NCI-H774 (cell line): ENCODE measurements around the gene NR2F6.
"Not testable (repeated sequence)": the region's sequence is repeated elsewhere in the genome, so short reads cannot be mapped to it uniquely, and the experiment has no call there.

Experiments
- DNase-seq: peaks from one replicate; lab custom pipeline; 2025; lab: John Stamatoyannopoulos, UW

The NR2F6 gene

DNA sequence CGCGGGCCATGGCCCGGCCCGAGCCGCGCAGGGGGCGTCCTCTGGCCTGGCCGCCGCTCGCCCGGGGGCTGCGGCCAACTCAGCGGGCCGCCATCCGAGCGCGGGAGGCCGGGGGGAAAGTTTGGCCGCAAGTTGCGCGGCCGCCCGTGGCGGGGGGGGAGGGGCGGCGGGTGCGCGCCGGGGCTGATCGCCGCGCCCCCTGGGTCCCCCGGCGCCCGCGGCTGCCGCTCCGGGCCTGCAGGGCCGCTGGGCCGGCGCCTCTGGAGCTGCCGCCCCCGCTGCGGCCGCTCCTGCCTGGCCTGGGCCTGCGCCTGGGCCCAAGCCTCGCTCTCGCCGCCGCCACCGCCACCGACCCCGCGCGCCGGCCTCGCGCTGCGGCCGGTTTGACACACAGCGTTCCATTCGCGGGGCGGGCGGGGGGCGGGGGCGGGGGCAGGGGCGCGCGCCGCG lies at the start of gene NR2F6:
Gene NR2F6, minus strand, starts transcription at position 385 of the 450 bp plus-strand sequence. CDS start 699 bp downstream, outside the sequence.
- DNase-seq = no peak

DNA sequence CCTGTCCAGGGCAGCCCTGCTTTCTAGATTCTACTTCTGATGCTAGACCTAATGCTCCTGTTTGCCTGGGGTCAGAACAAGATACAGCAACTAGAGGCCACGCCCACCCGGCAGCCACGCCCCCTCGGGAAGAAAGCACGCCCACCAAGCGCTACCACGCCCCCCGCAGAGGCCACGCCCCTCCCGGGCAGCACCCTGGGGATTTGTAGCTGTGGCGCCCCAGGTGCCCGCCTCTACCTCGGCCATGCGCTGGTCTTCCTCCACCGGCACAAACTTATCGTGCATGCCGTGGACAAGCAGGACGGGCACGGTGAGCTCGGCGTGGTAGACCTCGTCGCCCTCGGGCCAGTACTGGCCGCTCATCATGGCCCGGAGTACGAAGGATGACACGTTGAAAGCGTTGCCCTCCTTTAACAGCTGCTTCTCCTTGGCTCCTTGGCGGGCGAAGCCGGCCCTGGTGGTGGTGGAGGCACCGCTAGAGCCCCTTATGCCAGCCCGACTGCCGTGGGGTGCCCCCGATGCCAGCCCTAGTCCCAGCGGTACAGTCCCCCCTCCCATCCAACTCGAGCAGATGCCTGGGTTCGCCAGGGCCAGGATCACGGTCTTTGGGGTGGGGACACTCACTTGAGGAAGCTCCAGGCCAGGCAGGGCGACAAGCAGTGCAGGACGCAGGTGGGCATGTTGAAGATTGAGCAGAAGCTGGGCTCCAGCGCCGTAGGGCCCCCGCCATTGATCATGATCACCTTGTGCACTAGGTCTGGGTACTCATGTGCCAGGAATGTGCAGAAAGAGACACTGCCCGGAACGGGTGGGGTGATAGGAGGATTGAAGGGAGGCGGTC lies 48.6 kb upstream of the NR2F6 start:
- DNase-seq = no peak

DNA sequence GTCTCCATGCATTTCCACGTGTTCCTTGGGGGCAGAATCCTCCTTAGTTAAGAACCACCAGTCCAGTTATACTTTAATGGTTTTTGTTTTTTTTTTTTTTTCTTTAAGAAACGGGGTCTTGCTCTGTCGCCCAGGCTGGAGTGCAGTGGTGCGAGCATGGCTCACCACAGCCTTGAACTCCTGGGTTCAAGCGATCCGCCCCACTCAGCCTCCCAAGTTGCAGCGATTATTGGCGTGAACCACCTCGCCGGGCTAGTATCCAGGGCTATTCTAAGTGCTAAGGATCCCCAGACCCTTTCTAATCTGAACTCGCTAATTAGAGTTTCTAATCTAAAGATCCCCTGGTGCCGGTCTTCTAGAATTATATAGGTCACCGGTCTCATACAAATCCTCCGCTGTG lies 47.9 kb upstream of the NR2F6 start:
- DNase-seq = no peak

DNA sequence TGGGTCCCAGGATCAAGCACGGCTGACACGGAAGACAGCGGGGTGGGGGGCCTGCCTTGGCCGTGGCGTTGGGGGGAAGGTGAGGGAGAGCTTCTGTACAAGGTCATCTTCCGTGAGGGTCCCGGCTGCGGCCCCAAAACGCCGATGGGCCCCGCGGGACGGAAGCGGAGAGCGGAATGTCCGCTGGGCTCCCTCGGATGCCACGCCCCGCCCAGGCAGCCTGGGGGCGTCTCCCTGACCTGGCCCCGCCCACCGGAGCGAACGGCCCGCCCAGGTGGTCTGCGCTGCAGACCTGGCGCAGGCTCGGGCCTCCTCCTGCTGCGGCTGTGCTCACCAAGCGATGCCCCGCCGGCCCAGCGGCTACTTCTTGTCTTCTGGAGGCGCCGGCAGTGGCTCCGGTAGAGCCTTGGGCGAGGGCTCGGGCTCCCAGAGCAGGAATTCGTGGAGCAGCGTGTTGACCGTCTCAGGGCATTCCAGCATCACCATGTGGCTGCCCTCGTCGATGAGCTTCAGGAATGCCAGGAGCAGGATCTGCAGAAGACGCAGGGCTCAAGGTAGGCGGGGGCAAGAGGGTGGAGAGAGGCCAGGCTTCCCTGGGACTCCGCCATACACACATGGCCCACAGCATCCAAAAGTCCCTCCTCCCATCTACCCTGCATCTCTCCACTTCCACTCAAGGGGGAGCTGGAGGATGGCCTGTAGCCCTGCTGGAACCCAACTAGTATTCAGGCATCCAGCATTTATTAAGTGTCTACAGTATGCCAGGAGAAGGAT lies 46.8 kb upstream of the NR2F6 start:
- DNase-seq = no peak

DNA sequence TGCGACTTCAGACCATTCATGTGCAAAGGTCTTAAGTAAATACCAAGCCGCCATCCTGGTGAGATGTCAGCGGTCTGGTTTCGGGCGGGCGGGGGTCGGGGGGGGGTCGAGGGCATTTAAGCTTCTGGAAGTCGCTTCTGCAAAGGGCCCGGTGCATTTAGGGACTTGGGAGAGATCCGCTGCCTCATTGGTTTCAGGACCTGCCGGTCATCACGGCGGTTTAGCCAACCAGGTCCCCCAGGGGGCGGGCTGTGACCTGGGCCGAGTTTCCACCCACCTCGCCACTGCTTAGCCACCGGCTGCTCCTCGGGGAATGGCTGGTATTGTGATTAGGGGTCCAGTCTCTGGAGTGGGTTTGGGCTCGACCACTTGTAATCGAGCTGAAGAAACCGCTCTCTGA lies 43.8 kb upstream of the NR2F6 start:
- DNase-seq = no peak

DNA sequence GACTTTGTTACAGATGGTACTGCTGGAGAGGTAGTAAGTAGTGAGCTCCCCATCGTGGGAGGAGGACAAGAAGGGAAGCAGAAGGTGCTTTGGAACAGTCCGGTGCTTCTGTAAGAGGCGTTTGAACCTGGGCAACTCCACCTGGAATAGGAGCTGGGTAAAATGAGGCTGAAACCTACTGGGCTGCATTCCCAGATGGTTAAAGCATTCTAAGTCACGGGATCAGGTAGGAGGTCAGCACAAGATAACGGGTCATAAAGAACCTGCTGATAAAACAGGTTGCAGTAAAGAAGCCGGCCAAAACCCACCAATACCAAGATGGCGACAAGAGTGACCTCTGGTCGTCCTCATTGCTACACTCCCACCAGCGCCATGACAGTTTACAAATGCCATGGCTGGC lies 41.0 kb upstream of the NR2F6 start:
- no peak for DNase-seq

DNA sequence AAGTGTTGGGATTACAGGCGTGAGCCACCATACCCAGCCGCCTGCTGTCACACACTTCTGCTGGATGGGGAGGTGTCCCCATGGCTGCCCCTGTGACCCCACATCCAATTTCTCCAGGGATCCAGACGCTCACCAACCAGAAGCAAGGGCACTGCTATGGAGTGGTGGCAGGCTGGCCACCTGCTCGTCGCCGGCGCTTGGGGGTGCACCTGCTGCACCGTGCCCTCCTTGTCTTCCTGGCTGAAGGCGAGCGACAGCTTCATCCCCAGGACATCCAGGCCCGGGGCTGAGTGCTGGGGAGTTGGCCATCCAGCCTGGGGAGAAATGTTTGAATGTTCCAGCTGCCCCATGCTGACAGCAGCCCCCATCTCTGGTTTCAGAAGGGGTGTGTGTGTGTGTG lies 40.5 kb upstream of the NR2F6 start:
- DNase-seq = no peak

DNA sequence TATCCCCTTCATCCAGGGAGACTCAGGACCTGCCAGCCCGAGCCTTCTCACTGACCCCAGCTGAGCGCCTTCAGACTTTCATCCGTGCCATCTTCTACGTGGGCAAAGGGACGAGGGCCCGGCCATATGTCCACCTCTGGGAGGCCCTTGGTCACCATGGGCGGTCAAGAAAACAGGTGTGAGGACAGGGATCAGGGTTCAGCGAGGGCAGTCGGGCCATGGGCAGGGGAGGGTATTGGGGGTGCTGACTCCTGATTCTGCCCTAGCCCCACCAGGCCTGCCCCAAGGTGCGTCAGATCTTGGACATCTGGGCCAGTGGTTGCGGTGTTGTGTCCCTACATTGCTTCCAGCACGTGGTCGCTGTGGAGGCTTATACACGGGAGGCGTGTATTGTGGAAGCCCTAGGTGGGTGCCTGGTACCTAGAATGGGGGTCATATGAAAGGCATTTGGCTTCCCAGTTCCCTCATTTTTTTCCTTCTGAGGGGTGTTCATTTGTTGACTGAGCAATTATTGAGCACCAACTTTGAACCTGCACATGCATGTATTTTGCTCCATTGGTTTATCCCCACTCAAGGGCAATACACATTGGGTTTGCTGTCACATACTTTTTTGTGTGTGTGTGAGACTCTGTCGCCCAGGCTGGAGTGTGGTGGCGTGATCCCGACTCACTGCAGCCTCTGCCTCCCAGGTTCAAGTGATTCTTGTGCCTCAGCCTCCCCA lies 39.9 kb upstream of the NR2F6 start:
- no peak for DNase-seq

DNA sequence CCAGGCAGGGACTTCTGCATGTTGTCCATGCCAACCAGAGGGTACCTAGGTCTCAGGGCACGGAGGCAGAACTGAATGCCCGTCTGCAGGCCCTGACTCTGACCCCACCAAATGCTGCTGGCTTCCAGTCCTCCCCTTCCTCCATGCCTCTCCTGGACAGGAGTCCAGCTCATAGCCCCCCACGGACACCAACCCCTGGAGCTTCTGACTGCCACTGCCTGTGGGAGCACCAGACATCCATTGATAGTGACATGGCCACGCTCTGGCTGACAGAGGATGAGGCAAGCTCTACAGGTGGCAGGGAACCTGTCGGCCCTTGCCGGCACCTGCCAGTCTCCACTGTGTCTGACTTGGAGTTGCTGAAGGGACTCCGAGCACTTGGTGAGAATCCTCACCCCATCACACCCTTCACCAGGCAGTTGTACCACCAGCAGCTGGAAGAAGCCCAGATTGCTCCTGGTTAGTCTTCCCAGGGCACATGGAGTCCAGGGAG lies 37.8 kb upstream of the NR2F6 start:
- no peak for DNase-seq

DNA sequence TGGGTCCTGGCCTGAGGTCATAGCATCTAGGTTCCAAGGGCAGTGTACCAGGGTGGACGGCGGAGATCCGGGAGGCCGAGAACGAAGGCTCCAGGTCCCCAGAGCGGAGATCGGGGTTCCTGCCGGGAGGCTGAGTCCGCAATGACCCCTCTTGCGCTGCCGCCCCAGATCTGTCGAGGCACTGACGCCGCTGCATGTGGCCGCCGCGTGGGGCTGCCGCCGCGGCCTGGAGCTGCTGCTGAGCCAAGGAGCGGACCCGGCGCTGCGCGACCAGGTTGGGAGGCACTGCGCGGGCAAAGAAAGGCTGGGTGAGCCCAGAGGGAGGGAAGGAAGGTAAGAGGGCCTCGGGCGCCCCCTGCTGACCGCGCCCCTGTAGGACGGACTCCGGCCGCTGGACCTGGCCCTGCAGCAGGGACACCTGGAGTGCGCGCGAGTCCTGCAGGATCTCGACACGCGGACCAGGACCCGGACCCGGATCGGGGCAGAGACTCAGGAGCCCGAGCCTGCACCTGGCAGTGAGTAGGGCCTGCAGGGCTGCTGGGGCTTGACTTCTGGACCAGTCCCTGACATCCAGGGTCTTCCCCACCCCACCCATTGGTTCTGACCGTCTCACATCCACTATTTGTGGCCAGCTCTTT lies 36.9 kb upstream of the NR2F6 start:
- peak; percentile 75 for DNase-seq

DNA sequence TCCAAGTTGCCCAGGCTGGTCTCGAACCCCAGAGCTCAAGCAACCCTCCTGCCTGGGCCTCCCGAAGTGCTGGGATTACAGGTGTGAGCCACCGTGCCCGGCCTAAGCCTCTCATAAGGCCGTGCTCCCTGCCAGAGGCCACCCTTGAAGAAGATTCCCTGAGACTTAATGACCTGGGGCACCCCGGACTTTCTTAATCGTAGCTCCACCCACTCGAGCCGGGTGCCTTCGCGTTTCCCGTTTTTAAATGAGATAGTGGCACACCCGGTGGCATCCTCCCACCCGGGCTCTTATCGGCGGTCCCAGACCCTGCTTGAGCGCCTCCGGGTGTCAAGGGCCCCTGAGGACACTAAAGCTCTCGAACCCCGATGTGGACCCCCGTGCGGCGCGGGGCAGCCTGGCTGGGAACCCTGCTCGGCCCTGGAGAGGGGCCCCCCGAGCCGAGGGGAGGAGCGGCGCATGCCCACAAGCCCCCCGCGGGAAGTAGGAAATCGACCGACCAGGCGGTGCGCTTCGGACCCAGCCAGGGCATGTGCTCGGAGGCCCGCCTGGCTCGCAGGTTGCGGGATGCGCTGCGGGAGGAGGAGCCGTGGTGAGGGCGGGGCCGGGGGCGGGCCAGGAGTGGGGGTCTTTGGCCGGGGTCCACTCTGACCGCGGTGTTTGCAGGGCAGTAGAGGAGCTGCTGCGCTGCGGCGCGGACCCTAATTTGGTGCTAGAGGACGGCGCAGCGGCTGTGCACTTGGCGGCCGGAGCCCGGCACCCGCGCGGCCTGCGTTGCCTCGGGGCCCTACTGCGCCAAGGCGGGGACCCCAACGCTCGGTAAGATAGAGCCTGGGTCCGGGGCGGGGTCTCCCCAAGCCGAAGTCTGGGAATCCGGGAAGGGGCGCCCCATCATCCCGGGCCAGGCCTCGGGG lies 35.9 kb upstream of the NR2F6 start, which contains the start of gene ANKLE1:
Gene ANKLE1, plus strand, starts transcription at position 511 of the 914 bp plus-strand sequence. Its CDS starts 20 bp downstream, at position 531.
- DNase-seq = no peak

DNA sequence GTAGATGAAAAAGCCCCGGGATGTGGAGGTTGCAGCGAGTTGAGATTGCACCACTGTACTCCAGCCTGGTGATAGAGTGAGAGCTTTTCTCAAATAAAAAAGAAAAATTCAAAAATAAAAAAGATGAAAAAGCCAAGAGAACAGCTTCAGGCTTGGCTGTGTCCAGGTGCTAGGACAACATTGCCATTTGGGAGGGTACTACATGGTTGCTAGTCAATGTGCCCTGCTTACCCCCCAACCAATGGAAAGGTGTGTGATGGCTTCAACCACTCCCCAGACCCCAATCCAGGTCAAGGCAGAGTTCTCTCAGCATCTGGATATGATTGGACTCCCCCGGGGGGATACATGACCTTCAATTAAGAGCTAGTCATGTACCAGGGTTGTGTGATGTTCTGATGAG lies 33.7 kb upstream of the NR2F6 start:
- DNase-seq = no peak

DNA sequence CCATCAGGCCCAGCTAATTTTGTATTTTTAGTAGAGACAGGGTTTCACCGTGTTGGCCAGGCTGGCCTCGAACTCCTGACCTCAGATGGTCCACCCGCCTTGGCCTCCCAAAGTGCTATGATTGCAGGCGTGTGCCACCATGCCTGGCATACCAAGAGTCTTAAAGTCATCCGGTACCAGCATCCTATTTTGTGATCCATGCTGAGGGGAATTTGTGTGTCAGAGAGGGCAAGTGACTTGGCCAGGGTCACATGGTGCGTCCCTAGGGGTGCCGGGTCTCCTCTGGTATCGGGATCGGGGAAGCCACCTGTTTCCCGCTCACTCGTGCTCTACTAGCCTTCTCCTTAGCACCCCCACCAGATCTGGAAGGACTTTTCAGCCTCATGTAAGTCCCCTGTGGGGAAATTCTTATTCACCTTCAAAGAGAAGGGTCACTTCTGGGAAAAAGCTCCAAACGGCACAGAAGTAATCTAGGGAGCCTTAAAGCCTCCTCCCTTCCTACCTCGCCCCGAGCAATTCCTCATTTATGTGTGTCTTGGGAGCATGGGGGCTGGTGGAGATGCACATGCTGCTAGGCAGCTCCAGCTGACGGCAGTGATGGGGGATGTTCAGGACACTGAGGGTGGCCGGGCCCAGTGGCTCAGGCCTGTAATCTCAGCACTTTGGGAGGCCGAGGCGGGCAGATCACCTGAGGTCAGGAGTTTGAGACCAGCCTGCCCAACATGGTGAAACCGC lies 29.9 kb upstream of the NR2F6 start:
- DNase-seq = no peak

DNA sequence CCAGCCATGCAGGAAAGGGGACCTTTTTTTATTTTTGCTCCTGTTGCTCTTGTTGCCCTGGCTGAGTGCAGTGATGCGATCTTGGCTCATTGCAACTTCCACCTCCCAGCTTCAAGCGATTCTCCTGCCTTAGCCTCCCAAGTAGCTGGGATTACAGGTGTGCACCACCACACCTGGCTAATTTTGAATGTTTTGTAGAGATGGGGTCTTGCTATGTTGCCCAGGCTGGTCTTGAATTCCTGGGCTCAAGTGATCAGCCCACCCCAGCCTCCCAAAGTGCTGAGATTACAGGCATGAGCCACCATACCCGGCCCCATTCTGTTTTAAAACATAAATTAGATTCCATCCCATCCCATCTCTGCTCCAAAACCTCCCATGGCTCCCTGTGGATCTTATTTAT lies 29.2 kb upstream of the NR2F6 start:
- DNase-seq = not testable (repeated sequence)

DNA sequence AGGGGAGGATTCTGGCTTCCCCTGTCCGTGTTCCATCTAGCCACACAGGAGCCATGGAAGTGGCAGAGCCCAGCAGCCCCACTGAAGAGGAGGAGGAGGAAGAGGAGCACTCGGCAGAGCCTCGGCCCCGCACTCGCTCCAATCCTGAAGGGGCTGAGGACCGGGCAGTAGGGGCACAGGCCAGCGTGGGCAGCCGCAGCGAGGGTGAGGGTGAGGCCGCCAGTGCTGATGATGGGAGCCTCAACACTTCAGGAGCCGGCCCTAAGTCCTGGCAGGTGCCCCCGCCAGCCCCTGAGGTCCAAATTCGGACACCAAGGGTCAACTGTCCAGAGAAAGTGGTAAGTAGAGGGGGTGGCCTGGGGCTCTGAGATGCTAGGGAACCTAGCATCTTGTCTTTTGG lies 23.0 kb upstream of the NR2F6 start:
- no peak for DNase-seq

DNA sequence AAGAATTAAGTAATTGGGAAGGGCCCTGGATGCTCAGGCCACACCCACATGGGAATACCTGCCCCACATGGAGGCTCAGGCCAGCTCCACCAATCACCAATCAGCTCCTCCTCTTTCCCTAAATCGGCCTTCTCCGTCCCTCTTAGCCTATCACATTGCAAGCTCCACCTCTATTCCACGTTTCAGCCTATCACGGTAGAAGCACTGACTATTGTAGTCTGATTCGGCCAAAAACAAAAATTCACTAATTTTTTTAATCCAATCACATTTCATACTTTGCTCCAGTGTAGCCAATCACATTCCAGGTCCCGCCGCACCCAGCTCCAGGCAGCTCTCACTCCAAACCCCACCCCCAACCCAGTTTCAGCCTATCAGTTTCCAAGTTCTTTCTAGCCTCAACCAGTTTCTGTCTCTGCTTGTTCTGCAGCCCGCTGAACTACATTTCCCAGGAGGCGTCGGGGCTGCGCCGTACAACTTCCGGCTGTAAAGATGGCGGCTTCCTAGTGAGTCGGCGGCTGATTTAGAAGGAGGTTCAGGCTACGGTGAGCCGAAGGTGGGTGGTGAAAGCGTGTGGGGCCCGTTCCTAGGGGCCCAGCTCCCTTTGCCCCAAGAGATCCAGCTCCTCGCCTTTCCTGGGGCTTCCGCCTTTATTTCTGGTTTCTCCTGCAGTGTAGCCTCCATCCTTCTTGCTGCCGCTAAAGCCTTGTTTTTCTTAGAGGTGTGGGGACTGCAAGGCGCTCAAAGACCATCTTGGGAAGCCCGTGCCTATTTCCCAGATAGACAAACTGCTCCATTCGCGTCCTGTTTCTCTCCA lies 21.5 kb upstream of the NR2F6 start, which contains the start of gene BABAM1:
Gene BABAM1, plus strand, starts transcription at position 469 of the 814 bp plus-strand sequence. CDS start 1,364 bp downstream, outside the sequence.
- DNase-seq = peak; percentile 95

DNA sequence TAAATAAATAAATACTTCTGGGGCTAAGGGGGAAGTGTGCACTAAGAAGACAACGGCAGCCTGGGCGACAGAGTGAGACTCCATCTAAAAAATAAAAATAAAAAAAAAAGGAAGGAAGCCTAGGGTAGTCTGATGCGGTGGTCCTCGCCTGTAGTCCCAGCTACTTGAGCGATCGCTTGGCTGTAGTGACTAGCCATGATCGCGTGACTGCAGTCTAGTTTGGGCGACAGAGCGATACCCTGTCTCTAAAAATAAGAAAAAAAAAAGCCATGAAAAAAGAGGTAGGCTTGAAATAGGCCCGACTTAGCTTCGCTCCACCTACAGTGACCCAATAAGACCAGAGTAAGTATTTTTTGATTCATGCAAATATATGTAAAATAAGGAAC lies 20.9 kb upstream of the NR2F6 start:
- DNase-seq = no peak

DNA sequence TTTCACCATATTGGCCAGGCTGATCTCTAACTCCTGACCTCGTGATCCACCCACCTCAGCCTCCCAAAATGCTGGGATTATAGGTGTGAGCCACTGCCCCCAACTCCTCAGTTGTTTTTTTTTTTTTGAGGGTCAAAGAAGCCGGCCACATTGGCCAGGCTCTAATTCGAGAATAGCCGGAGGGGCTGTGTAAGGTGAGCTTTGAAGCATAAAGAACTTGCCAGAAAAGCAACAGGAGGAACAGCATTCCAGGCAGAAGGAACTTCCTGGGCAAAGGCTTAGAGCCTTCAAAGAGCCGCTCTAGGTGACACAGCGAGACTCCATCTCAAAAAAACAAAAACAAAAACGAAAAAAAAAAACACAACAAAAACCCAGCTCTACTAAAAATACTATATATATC lies 20.3 kb upstream of the NR2F6 start:
- no peak for DNase-seq

DNA sequence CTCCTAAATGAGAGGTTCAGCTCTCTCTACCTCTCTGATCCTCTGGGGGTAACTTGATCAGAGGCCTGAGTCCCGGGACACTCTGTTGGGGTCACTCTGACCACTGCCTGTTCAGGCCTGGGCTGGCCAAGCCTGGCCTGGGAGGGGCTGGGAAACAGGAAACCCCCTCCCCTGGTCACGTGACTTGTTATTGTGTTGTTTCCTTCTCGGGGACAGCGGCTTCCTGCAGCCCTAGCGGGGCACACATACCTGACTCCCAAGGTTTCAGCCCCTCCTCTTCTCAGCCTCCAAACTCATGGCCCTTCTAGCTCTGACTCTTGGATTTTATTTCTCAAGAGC lies 18.9 kb upstream of the NR2F6 start, which contains the start of gene USHBP1:
Gene USHBP1, minus strand, starts transcription at position 105 of the 339 bp plus-strand sequence. CDS start 446 bp downstream, outside the sequence.
- DNase-seq = no peak
